Kidney (tissue), 14 donors: ENCODE results near the gene LRRC37B. TPM values are rescaled to one million over a fixed set of nuclear protein-coding genes. Genes with fewer than 3 reads are reported as not detected.

Experiments used
- DNase-seq, 5 donors: peaks; one replicate each; pipeline ENCODE4 v3.0.0-alpha.2; 2013 to 2020
- FAIRE-seq: peaks from 2 replicates; lab custom pipeline; 2012; peaks lifted over from hg19 to GRCh38; lab: Jason Lieb, UNC
- H3K27ac ChIP-seq, 2 donors: one replicate each; pipeline ENCODE4 v1.7.0; 2013; ENCODE audit warnings: low read depth in 2 of 2, low read length in 2 of 2, inconsistent platforms in 1 of 2
- H3K27me3 ChIP-seq: one replicate; pipeline ENCODE4 v1.7.1; 2013; ENCODE audit warnings: low read length, inconsistent platforms; ENCODE audit not compliant: control insufficient read depth, insufficient read depth
- H3K36me3 ChIP-seq, 3 donors: one replicate each; pipeline versions ENCODE4 v1.7.0 to v1.7.1; 2013; ENCODE audit warnings: low read length in 3 of 3, control low read depth in 1 of 3, inconsistent platforms in 1 of 3; ENCODE audit not compliant: insufficient read depth in 3 of 3, control insufficient read depth in 2 of 3
- H3K4me1 ChIP-seq, 3 donors: one replicate each; pipeline versions ENCODE4 v1.7.0 to v1.7.1; 2013; ENCODE audit warnings: low read length in 3 of 3, inconsistent platforms in 1 of 3, low read depth in 1 of 3; ENCODE audit not compliant: control insufficient read depth in 2 of 3, insufficient read depth in 2 of 3
- H3K4me3 ChIP-seq, 3 donors: one replicate each; pipeline versions ENCODE4 v1.7.0 to v1.8.1; 2013; ENCODE audit warnings: low read length in 3 of 3, control low read depth in 1 of 3, inconsistent platforms in 1 of 3
- H3K9ac ChIP-seq, 3 donors: one replicate each; pipeline versions ENCODE4 v1.7.0 to v1.7.1; 2013; ENCODE audit warnings: low read length in 3 of 3, control low read depth in 1 of 3, inconsistent platforms in 1 of 3
- H3K9me3 ChIP-seq, 3 donors: one replicate each; pipeline versions ENCODE4 v1.7.0 to v1.7.1; 2013; ENCODE audit warnings: low read length in 3 of 3, control low read depth in 1 of 3, inconsistent platforms in 1 of 3; ENCODE audit not compliant: control insufficient read depth in 2 of 3, insufficient read depth in 1 of 3
- CTCF ChIP-seq: IDR thresholded peaks from 3 replicates; pipeline ENCODE4 v1.5.1; 2012; ENCODE audit warnings: mild to moderate bottlenecking, moderate library complexity, borderline replicate concordance; ENCODE audit not compliant: insufficient read depth; ENCODE audit errors: extremely low read depth
- intact Hi-C: fragments of 100-400 bp; cut with DNase I; formaldehyde crosslinking; loops from one replicate; pipeline ENCODE4 v1.11.1; 2022
- polyA plus RNA-seq: library from polyadenylated mRNA; stranded (reverse); fragments of 350-450 nt; fragmentation: Illumina TruSeq; extraction: RNeasy Lipid Tissue Mini Kit (QIAGEN cat#74804); gene quantifications from one replicate; pipeline ENCODE4 v1.2.3, GENCODE V29; 2014; ENCODE audit warnings: low read depth, low replicate concordance; ENCODE audit not compliant: insufficient read depth
- total RNA-seq: library from RNA; stranded (reverse); fragmentation: NEBNext Ultra II Directional; extraction: Animal tissue kit (Norgen Biotek cat#: 25700); gene quantifications from one replicate; pipeline ENCODE4 v1.2.1, GENCODE V29; 2021
- donor health status: control.
- donor health status: control.
- donor health status: control.
- donor health status: control.
- donor health status: control.
- donor health status: DM: yes; HTN: yes; CAD: no.
- donor health status: Normal renal cell carcinoma (clear cell type).

The LRRC37B gene
- total and polyA plus RNA-seq, 2 donors from 2014 or later: 6.1 to 13.8 TPM

GRCh38 chr17:32010114-32010513, 2.9 kb downstream of the LRRC37B start:
- intact Hi-C loops: no loop called here

GRCh38 chr17:32015245-32016013, 8.2 kb downstream of the LRRC37B start:
- H3K4me1 ChIP-seq: no peaks in the 10 kb centered on the region
- intact Hi-C loops: no loop called here
- H3K9me3 ChIP-seq: no peaks in the 10 kb centered on the region
- H3K36me3 ChIP-seq: no peaks in the 10 kb centered on the region
- no peak overlapping the region for H3K27ac ChIP-seq
- H3K9ac ChIP-seq: no peak overlapping the region
- no peak for TF ChIP-seq CTCF
- FAIRE-seq: no peak
- H3K4me3 ChIP-seq: no peak overlapping the region
- H3K27me3 ChIP-seq: no peaks in the 10 kb centered on the region
- DNase-seq: peak in 4 of 5 donors; percentile 58 to 77 (median 70)

More at GRCh38 chr17:32010114-32010513, 2.9 kb downstream of the LRRC37B start:
- peaks cover 0 to 5% (median 0%) of the 10 kb centered on the region in 3 donors for H3K4me1 ChIP-seq
- no peaks in the 10 kb centered on the region for H3K9me3 ChIP-seq
- H3K9ac ChIP-seq: no peak overlapping the region
- no peak overlapping the region for H3K4me3 ChIP-seq
- DNase-seq (no peak), FAIRE-seq (no peak)
- H3K27me3 ChIP-seq: no peaks in the 10 kb centered on the region
- H3K36me3 ChIP-seq: no peaks in the 10 kb centered on the region
- H3K27ac ChIP-seq: no peak overlapping the region
- TF ChIP-seq CTCF: no peak

GRCh38 chr17:32016231-32016630, 9.0 kb downstream of the LRRC37B start:
- no peak for FAIRE-seq
- no peak overlapping the region for H3K4me3 ChIP-seq

More at GRCh38 chr17:32016231-32016630, 9.0 kb downstream of the LRRC37B start:
- intact Hi-C loops: no loop called here
- Histone ChIP-seq H3K9ac (no peak overlapping the region), H3K4me1 (no peaks in the 10 kb centered on the region), H3K27ac (no peak overlapping the region), H3K36me3 (peaks cover 0 to under 1% (median 0%) of the 10 kb centered on the region in 3 donors), H3K9me3 (no peaks in the 10 kb centered on the region), H3K27me3 (no peaks in the 10 kb centered on the region)
- no peak for DNase-seq
- TF ChIP-seq CTCF: no peak
